Lung (tissue), 12 donors: ENCODE results near the gene KCNMB2. TPM values are rescaled to one million over a fixed set of nuclear protein-coding genes. Genes with fewer than 3 reads are reported as not detected.
"Not testable (repeated sequence)": the region's sequence is repeated elsewhere in the genome, so short reads cannot be mapped to it uniquely, and the experiment has no call there.

ENCODE experiments used
- ATAC-seq: fragments of 200-7000 bp; cut with Tn5 transposase; one replicate; pipeline ENCODE4 v1.9.1; 2020; ENCODE audit warnings: moderate number of reproducible peaks; ENCODE audit not compliant: insufficient read depth, low FRiP score
- DNase-seq, 3 donors: peaks; one replicate each; pipeline ENCODE4 v3.0.0-alpha.2; 2013 to 2017
- H3K27ac ChIP-seq, 2 donors: one replicate each; pipeline ENCODE4 v1.5.1; 2013; ENCODE audit warnings: mild to moderate bottlenecking in 2 of 2, moderate library complexity in 2 of 2, control low read depth in 1 of 2, inconsistent platforms in 1 of 2, low read depth in 1 of 2, low read length in 1 of 2
- H3K27me3 ChIP-seq, 3 donors: one replicate each; pipeline ENCODE4 v1.5.1; 2013; ENCODE audit warnings: low read length in 2 of 3; ENCODE audit not compliant: control insufficient read depth in 3 of 3, insufficient read depth in 3 of 3
- H3K36me3 ChIP-seq, 4 donors: one replicate each; pipeline ENCODE4 v1.5.1; 2013; ENCODE audit warnings: low read length in 4 of 4, mild to moderate bottlenecking in 1 of 4, moderate library complexity in 1 of 4; ENCODE audit not compliant: control insufficient read depth in 4 of 4, insufficient read depth in 4 of 4
- H3K4me1 ChIP-seq, 5 donors: one replicate each; pipeline ENCODE4 v1.5.1; 2013; ENCODE audit warnings: low read length in 5 of 5, mild to moderate bottlenecking in 2 of 5, moderate library complexity in 1 of 5; ENCODE audit not compliant: control insufficient read depth in 5 of 5, insufficient read depth in 5 of 5
- H3K4me3 ChIP-seq: one replicate; pipeline ENCODE4 v1.5.1; 2013; ENCODE audit warnings: mild to moderate bottlenecking, control low read depth, moderate library complexity
- H3K9ac ChIP-seq, 2 donors: one replicate each; pipeline ENCODE4 v1.5.1; 2013; ENCODE audit warnings: low read length in 2 of 2, control low read depth in 1 of 2; ENCODE audit not compliant: insufficient read depth in 1 of 2
- H3K9me3 ChIP-seq, 4 donors: one replicate each; pipeline ENCODE4 v1.5.1; 2013; ENCODE audit warnings: low read length in 3 of 4, mild to moderate bottlenecking in 1 of 4, moderate library complexity in 1 of 4; ENCODE audit not compliant: control insufficient read depth in 4 of 4, insufficient read depth in 3 of 4
- CTCF ChIP-seq: IDR thresholded peaks from 2 replicates; pipeline ENCODE4 v1.5.1; 2012; ENCODE audit warnings: mild to moderate bottlenecking; ENCODE audit errors: control extremely low read depth, extremely low read depth
- WGBS, 2 donors: extraction: QIAGEN DNeasy Blood & Tissue Kit; methylation state at CpG; one replicate each; pipeline ENCODE4 v1.1.7; 2013; 5-methylcytosine and 5-hydroxymethylcytosine counted together
- polyA plus RNA-seq, 2 donors: library from polyadenylated mRNA; stranded (reverse); fragments of 200-250 nt; gene quantifications; one replicate each; pipeline ENCODE4 v1.2.1, GENCODE V29; 2013
- total RNA-seq, 2 donors: library from RNA; depleted of rRNA in 1 of 2; stranded (reverse); fragments of >200 nt in 1 of 2; gene quantifications; one replicate each; pipeline ENCODE4 v1.2.1, GENCODE V29; 2014 to 2021
- donor health status: control.
- donor health status: control.
- donor health status: Bipolar disorder and iron deficiency.
- donor health status: healthy.
- donor health status: DM: yes; HTN: yes; CAD: no.

KCNMB2 gene
- total and polyA plus RNA-seq, 4 donors = 0.62 to 12.2 (median 1.2) TPM

GRCh38 chr3:178512647-178513046 is 23.6 kb upstream of the KCNMB2 start:
- Histone ChIP-seq H3K9ac (no peak overlapping the region), H3K9me3 (peaks cover 0 to 2% (median 0%) of the 10 kb centered on the region in 4 donors), H3K27ac (no peak overlapping the region), H3K4me1 (peaks cover 0 to 48% (median 9%) of the 10 kb centered on the region in 5 donors), H3K27me3 (no peaks in the 10 kb centered on the region), H3K36me3 (no peaks in the 10 kb centered on the region), H3K4me3 (no peak overlapping the region)
- ATAC-seq (no peak), DNase-seq (peak; percentile 60 to 91 (median 90))
- WGBS, 2 donors = 46 to 59% methylated on average over 5 of the region's 5 CpGs
- no peak for TF ChIP-seq CTCF

GRCh38 chr3:178513546-178514380 is 22.5 kb upstream of the KCNMB2 start:
- H3K27ac ChIP-seq = no peak overlapping the region
- H3K36me3 ChIP-seq = no peaks in the 10 kb centered on the region
- peak; percentile 69 to 81 (median 79) for DNase-seq
- no peak overlapping the region for H3K4me3 ChIP-seq
- no peak overlapping the region for H3K9ac ChIP-seq
- peaks cover 0 to 40% (median 7%) of the 10 kb centered on the region in 5 donors for H3K4me1 ChIP-seq
- no peak for TF ChIP-seq CTCF
- no peak for ATAC-seq
- no peaks in the 10 kb centered on the region for H3K27me3 ChIP-seq
- peaks cover 0 to 2% (median 0%) of the 10 kb centered on the region in 4 donors for H3K9me3 ChIP-seq
- 74 to 78% methylated on average over 3 of the region's 3 CpGs for WGBS, 2 donors

GRCh38 chr3:178514401-178514800 is 21.8 kb upstream of the KCNMB2 start:
- Histone ChIP-seq H3K27ac (no peak overlapping the region), H3K9ac (no peak overlapping the region), H3K27me3 (peaks cover 0 to 4% (median 0%) of the 10 kb centered on the region in 3 donors), H3K4me1 (peaks cover 0 to 40% (median 7%) of the 10 kb centered on the region in 5 donors), H3K9me3 (no peaks in the 10 kb centered on the region), H3K36me3 (no peaks in the 10 kb centered on the region), H3K4me3 (no peak overlapping the region)
- DNase-seq (no peak), ATAC-seq (no peak)
- TF ChIP-seq CTCF = no peak
- 90 to 96% methylated on average over 2 of the region's 2 CpGs for WGBS, 2 donors

GRCh38 chr3:178515076-178515744 is 21.0 kb upstream of the KCNMB2 start:
- H3K4me3 ChIP-seq, H3K27me3 ChIP-seq, H3K36me3 ChIP-seq, H3K27ac ChIP-seq, DNase-seq, ATAC-seq, H3K9me3 ChIP-seq, H3K9ac ChIP-seq: not testable (repeated sequence)
- H3K4me1 ChIP-seq = peaks cover 0 to 40% (median 7%) of the 10 kb centered on the region in 5 donors
- 84 to 85% methylated on average over 6 of the region's 6 CpGs for WGBS, 2 donors
